ENCODE data around the gene CCDC15.

The CCDC15 gene

GRCh38 chr11:125090816-125091215 lies 136.8 kb downstream of the CCDC15 start:
- no peak for DNase-seq
- Histone ChIP-seq H3K4me3 (ENCODE audit: low read depth, low read length) (no peak overlapping the region), H3K27me3 (no peaks in the 10 kb centered on the region), H3K36me3 (no peaks in the 10 kb centered on the region), H3K9me3 (no peaks in the 10 kb centered on the region), H3K4me1 (no peaks in the 10 kb centered on the region)
- no peak for TF ChIP-seq CTCF (IDR thresholded peaks at IDR 0.05; ENCODE audit: low read depth, low read length)

All from BE2C (cell line).